Naive thymus-derived CD8-positive, alpha-beta T cell (primary cell): ENCODE results near the gene PPP1R10. TPM values are rescaled to one million over a fixed set of nuclear protein-coding genes. Genes with fewer than 3 reads are reported as not detected.
"Not testable (repeated sequence)": the region's sequence is repeated elsewhere in the genome, so short reads cannot be mapped to it uniquely, and the experiment has no call there.

Source experiments
- ATAC-seq, 2 donors: fragments of 150-1000 bp; cut with Tn5 transposase in 1 of 2; sonication (Bioruptor Pico), chemical (Tn5 transposase) in 1 of 2; 1 replicate in 1 of 2; 2 replicates in 1 of 2; pipeline ENCODE4 v1.10.0; 2021; ENCODE audit warnings: mild to moderate bottlenecking in 2 of 2, moderate library complexity in 2 of 2
- POLR2A ChIA-PET: fragments of 350-600 bp; sonication (Branson Sonifier 250); formaldehyde crosslinking; loops from one replicate; lab custom pipeline; 2021; ENCODE audit warnings: antibody characterized with exemption; lab: Charles Lee
- DNase-seq, 10 donors: peaks; one replicate each; pipeline versions ENCODE4 v3.0.0 to v3.0.0-alpha.2; 2020 to 2022
- H3K27ac Mint-ChIP-seq, 10 donors: one replicate each; pipeline ENCODE4 v1.8.0; 2020 to 2022; ENCODE audit warnings: mild to moderate bottlenecking in 10 of 10, mixed read lengths in 10 of 10, moderate library complexity in 4 of 10, inconsistent platforms in 1 of 10
- H3K27me3 Mint-ChIP-seq, 5 donors: one replicate each; pipeline ENCODE4 v1.8.0; 2021 to 2022; ENCODE audit warnings: mixed read lengths in 5 of 5
- H3K36me3 Mint-ChIP-seq, 3 donors: one replicate each; pipeline ENCODE4 v1.8.0; 2020 to 2022; ENCODE audit warnings: mixed read lengths in 3 of 3, mild to moderate bottlenecking in 2 of 3, inconsistent platforms in 1 of 3
- H3K4me1 Mint-ChIP-seq, 4 donors: one replicate each; pipeline ENCODE4 v1.8.0; 2021 to 2022; ENCODE audit warnings: mixed read lengths in 4 of 4
- H3K4me3 Mint-ChIP-seq, 10 donors: one replicate each; pipeline ENCODE4 v1.8.0; 2020 to 2022; ENCODE audit warnings: mild to moderate bottlenecking in 10 of 10, mixed read lengths in 10 of 10, moderate library complexity in 6 of 10, inconsistent platforms in 1 of 10
- H3K9me3 Mint-ChIP-seq, 9 donors: one replicate each; pipeline ENCODE4 v1.8.0; 2020 to 2022; ENCODE audit warnings: mixed read lengths in 9 of 9, mild to moderate bottlenecking in 3 of 9, inconsistent platforms in 1 of 9, moderate library complexity in 1 of 9
- polyA plus RNA-seq, 3 donors: library from polyadenylated mRNA; unstranded; fragments of 300-500 nt; fragmentation: Illumina TruSeq; gene quantifications; one replicate each; pipeline ENCODE4 v1.2.3, GENCODE V29; 2021
- total RNA-seq, 8 experiments: library from RNA in 2 of 8; stranded (reverse) in 2 of 8; gene quantifications; one replicate each; pipeline ENCODE4 v1.2.3 and lab custom pipeline; 2021 to 2026

The PPP1R10 gene
- total and polyA plus RNA-seq, 5 experiments from 2014 or later, result 16.9 to 193 (median 20.2) TPM

DNA sequence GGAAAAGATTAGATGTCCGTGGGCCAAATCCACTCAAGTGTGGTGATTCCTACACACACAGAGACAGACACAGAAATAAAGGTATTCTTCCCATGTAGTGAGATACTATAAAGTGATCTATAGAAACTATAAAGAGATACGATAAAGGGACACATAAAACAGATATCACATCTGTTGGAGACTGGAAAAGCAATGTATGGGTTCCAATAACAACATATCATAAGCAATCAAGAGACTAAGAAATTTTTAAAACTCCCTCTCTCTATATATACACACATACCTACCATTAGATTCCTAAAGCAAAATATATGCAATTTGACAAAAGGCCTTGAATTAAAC, 5.2 kb downstream of the PPP1R10 start:
- peaks cover 37 to 81% (median 69%) of the 10 kb centered on the region in 4 donors for H3K4me1 Mint-ChIP-seq
- H3K27me3 Mint-ChIP-seq, result no peaks in the 10 kb centered on the region
- H3K27ac Mint-ChIP-seq, result peak overlapping the region; percentile 5 to 100 (median 88)
- no peaks in the 10 kb centered on the region for H3K9me3 Mint-ChIP-seq
- peaks cover 18 to 59% (median 21%) of the 10 kb centered on the region in 3 donors for H3K36me3 Mint-ChIP-seq
- POLR2A ChIA-PET, result interaction anchor here (0.9 to 4.7 kb wide), 7 partner anchors 12 to 109 kb away, joined by 3 to 78 read pairs (median 8); partner anchors contain the start of genes ABCF1, GNL1, PRR3 and TUBB
- ATAC-seq (no peak), DNase-seq (no peak)
- H3K4me3 Mint-ChIP-seq, result peak overlapping the region in 1 of 10 donors; percentile 4

DNA sequence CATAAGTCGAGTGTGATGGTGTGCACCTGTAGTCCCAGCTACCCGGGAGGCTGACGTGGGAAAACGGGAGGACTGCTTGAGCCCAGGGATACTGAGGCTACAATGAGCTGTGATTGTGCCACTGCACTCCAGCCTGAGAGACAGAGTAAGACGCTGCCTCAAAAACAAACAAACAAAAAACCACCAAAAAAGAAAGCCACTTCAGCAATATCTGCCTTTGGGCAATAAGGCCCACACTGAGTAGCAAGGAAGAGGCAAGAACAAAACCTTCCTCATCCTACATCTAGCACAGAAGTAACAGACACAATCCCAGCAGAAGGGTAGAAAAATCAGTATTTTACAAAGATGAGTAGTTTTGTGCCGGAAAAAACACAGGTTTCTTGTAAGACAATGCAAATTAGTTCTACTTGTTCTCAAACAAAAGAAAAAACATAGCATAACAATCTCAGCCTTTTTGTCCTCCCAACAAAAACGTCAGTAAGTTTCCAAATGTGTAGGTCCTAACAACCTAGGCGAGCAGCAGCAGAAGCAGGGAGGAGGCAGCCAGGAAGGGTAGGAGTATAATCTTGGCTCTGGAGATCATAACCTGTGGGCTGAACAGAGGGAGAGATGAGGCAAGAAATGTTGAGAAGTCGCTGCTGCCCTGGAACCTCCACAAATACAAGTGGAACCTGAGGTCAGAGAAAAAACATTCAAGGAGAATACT, 5.7 kb downstream of the PPP1R10 start:
- no peak overlapping the region for H3K4me3 Mint-ChIP-seq
- H3K4me1 Mint-ChIP-seq, result peaks cover 40 to 81% (median 73%) of the 10 kb centered on the region in 4 donors
- POLR2A ChIA-PET, result interaction anchor here (0.9 to 4.7 kb wide), 9 partner anchors 10 to 125 kb away, joined by 3 to 70 read pairs (median 5); partner anchors contain the start of genes ABCF1 and PRR3
- H3K9me3 Mint-ChIP-seq, result no peaks in the 10 kb centered on the region
- no peak for DNase-seq
- H3K27ac Mint-ChIP-seq, result peak overlapping the region; percentile 5 to 100 (median 88)
- H3K36me3 Mint-ChIP-seq, result peaks cover 15 to 59% (median 18%) of the 10 kb centered on the region in 3 donors
- no peaks in the 10 kb centered on the region for H3K27me3 Mint-ChIP-seq
- ATAC-seq, result no peak

DNA sequence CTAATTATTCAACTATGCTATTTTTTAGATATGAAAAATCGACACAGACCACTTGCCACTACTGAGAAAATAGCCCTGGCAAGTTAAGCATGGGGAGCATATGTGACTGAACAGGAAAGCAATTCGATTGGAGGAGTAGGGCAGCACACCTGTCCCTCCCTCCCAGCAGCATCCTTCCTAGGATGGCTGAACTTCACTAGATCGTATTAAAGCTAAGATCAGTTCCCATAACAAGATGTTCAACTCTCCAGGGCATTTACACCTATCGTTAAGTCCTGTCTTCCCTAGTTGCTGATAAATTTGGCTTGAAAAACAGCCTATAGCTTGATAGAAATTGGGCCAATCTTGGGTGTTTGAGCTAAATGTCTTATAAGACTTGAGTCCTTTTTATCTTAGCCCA, 7.0 kb downstream of the PPP1R10 start:
- H3K27ac Mint-ChIP-seq, result peak overlapping the region; percentile 73 to 100 (median 90)
- H3K9me3 Mint-ChIP-seq, result no peaks in the 10 kb centered on the region
- ATAC-seq (no peak), DNase-seq (no peak)
- no peaks in the 10 kb centered on the region for H3K27me3 Mint-ChIP-seq
- H3K4me1 Mint-ChIP-seq, result peaks cover 40 to 83% (median 77%) of the 10 kb centered on the region in 4 donors
- no peak overlapping the region for H3K4me3 Mint-ChIP-seq
- POLR2A ChIA-PET, result interaction anchor here (0.8 to 1.8 kb wide), 9 partner anchors 9 to 124 kb away, joined by 3 to 8 read pairs (median 4); partner anchors contain the start of gene PRR3
- H3K36me3 Mint-ChIP-seq, result peaks cover 5 to 59% (median 13%) of the 10 kb centered on the region in 3 donors

DNA sequence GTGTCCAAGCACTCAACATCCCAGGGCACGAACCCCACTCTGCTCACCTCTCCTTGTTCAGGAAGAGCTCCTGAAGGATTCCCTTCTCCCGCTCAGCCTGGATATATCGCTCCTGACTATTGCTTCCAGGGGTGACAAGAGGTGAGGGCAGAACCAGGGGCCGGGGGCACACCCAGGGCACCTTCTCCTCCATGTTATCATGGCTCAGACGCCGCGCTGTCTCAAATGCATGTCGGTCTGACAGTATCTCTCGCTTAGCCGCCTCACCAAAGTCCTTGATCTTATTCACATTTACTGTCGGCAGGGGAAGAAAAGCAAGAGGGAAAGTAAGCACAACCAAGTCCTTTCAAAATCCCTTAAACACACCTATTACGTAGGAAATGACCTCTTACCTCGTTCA, 13.1 kb downstream of the PPP1R10 start:
- POLR2A ChIA-PET, result interaction anchor here (0.6 to 4.6 kb wide), 3 partner anchors 10 to 91 kb away, joined by 3 to 40 read pairs (median 6); no protein-coding TSS in a partner anchor

DNA sequence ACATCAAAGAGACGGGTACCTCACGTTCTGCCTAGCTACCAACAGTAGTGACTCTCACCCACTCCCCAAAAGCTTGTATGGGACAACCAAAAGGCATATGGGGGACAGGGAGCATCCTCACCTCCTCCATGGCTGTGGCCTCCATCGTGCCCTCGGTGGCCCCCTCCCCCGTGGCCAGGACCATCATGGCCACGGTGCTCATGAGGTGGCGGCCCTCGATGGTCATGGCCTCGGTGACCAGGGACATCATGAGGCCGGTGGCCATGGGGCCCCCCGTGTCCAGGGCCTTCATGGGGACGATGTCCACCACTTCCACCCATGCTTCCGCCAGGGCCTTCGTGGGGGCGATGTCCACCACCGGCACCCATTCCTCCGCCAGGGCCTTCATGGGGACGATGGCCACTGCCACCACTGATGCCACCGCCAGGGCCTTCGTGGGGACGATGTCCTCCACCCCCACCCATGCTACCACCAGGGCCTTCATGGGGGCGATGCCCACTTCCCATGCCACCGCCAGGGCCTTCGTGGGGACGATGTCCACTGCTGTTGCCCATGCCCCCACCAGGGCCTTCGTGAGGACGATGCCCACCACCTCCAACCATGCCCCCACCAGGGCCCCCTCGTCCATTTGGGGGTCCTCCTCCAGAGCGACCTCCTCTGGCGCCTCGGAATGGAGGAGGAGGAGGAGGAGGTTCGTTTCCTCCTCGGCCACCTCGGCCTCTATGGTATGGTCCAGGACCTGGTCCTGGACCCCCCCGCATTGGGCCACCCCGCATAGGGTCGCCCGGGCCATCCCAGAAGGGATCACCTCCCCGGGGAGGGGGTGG, 15.0 kb downstream of the PPP1R10 start:
- Mint-ChIP-seq H3K4me3 (no peak overlapping the region), H3K36me3 (peaks cover 8 to 72% (median 27%) of the 10 kb centered on the region in 3 donors), H3K4me1 (peaks cover 25 to 50% (median 42%) of the 10 kb centered on the region in 4 donors), H3K9me3 (no peaks in the 10 kb centered on the region), H3K27ac (peak overlapping the region; percentile 57 to 91 (median 83)), H3K27me3 (no peaks in the 10 kb centered on the region)
- no peak for ATAC-seq
- POLR2A ChIA-PET, result interaction anchor here (1.7 to 7.2 kb wide), 6 partner anchors 8 to 121 kb away, joined by 4 to 70 read pairs (median 11); no protein-coding TSS in a partner anchor
- no peak for DNase-seq

More for the DNA sequence above, 13.1 kb downstream of the PPP1R10 start:
- no peak for DNase-seq
- ATAC-seq, result no peak
- no peaks in the 10 kb centered on the region for H3K9me3 Mint-ChIP-seq
- peaks cover 27 to 49% (median 47%) of the 10 kb centered on the region in 4 donors for H3K4me1 Mint-ChIP-seq
- H3K36me3 Mint-ChIP-seq, result peaks cover 8 to 86% (median 29%) of the 10 kb centered on the region in 3 donors
- H3K27me3 Mint-ChIP-seq, result no peaks in the 10 kb centered on the region
- peak overlapping the region in 4 of 10 donors; percentile 32 to 73 (median 62) for H3K27ac Mint-ChIP-seq
- H3K4me3 Mint-ChIP-seq, result no peak overlapping the region

DNA sequence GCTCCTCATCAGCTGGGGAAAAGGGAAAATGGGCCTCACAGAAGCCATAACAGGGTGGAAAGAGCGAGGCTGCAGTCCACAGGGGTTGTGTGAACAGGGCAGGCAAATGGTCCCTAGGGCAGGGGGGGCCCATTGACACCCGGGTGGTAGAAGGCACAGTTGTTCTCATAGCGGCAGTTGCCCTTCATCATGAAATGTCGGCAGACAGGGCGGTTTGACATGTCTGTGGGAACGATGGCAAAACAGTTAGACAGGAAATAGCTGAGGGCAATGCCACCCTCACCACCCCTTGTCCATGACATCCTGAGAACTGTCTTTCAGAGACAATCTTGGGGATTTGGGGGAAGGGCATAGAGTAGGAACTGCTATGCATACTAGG, 15.6 kb downstream of the PPP1R10 start:
- POLR2A ChIA-PET, result interaction anchor here (1.0 to 7.2 kb wide), 9 partner anchors 9 to 121 kb away, joined by 3 to 70 read pairs (median 6); partner anchors contain the start of genes ABCF1 and MDC1
- H3K4me3 Mint-ChIP-seq, result peak overlapping the region in 1 of 10 donors; percentile 40
- peaks cover 8 to 66% (median 24%) of the 10 kb centered on the region in 3 donors for H3K36me3 Mint-ChIP-seq
- H3K9me3 Mint-ChIP-seq, result no peaks in the 10 kb centered on the region
- peak in 1 of 10 donors; percentile 12 for DNase-seq
- no peaks in the 10 kb centered on the region for H3K27me3 Mint-ChIP-seq
- ATAC-seq, result peak; percentile 7 to 31
- H3K4me1 Mint-ChIP-seq, result peaks cover 23 to 47% (median 39%) of the 10 kb centered on the region in 4 donors
- H3K27ac Mint-ChIP-seq, result peak overlapping the region; percentile 57 to 91 (median 83)

DNA sequence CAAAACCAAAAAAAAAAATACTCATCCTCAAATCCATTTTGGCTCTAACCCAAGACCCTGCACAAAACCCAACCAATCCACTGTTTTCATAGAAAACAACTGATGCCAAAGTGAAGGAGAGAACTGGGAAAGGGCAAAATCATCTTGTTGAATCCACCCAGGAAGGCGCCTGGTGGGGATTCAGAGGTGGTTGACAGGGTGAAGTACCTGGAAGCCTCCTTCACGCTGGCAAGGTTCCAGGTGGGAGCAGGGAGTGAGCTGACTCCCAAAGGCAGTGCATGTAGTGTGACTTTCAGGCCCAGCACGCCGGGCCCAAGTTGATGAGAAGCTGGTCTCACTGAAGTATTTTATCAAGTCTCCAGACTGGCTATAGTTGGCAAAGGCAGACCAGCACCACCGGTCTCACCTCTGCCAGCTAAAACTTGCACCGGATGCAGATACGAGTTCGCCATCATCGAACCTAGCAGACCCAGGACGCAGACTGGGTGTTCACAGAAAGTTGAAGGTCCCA, 16.5 kb downstream of the PPP1R10 start:
- H3K9me3 Mint-ChIP-seq, result no peaks in the 10 kb centered on the region
- H3K4me3 Mint-ChIP-seq, result no peak overlapping the region
- POLR2A ChIA-PET, result interaction anchor here (0.8 to 7.2 kb wide), 13 partner anchors 9 to 470 kb away, joined by 3 to 70 read pairs (median 4); partner anchors contain the start of genes ABCF1, MDC1, MRPS18B and PPP1R10
- peak overlapping the region; percentile 52 to 91 (median 76) for H3K27ac Mint-ChIP-seq
- no peaks in the 10 kb centered on the region for H3K27me3 Mint-ChIP-seq
- H3K36me3 Mint-ChIP-seq, result peaks cover 5 to 58% (median 21%) of the 10 kb centered on the region in 3 donors
- no peak for DNase-seq
- no peak for ATAC-seq
- H3K4me1 Mint-ChIP-seq, result peaks cover 20 to 40% (median 33%) of the 10 kb centered on the region in 4 donors

DNA sequence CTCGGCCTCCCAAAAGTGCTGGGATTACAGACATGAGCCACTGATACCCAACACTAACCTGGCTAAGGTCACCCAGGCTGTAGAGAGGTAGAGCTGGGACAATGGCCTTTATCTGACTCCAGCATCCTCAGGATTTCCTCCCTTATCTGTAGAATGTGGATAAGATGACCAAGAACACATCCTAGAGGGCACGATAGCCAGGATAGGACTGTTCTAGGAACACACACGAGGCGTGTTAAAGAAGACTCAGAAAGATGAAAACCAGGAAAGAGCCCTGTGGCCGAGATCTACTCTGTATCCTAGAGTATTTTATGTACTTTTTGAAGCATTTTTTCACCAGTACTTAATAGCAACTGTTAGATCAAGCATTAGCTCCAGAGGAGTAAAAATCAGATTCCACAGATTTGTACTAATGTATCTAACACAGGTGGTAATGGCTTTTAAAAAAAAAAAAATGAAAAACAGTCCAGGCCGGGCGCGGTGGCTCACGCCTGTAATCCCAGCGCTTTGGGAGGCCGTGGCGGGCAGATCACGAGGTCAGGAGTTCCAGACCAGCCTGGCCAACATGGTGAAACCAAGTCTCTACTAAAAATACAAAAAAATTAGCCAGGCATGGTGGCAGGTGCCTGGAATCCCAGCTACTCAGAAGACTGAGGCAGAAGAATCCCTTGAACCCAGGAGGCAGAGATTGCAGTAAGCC, 17.3 kb downstream of the PPP1R10 start:
- H3K4me1 Mint-ChIP-seq, result peaks cover 21 to 37% (median 34%) of the 10 kb centered on the region in 4 donors
- H3K27me3 Mint-ChIP-seq, result no peaks in the 10 kb centered on the region
- DNase-seq (no peak), ATAC-seq (no peak)
- H3K9me3 Mint-ChIP-seq, result no peaks in the 10 kb centered on the region
- H3K4me3 Mint-ChIP-seq, result no peak overlapping the region
- POLR2A ChIA-PET, result interaction anchor here (0.6 to 7.2 kb wide), 10 partner anchors 9 to 758 kb away, joined by 3 to 70 read pairs (median 6); partner anchors contain the start of gene ABCF1
- H3K27ac Mint-ChIP-seq, result peak overlapping the region in 5 of 10 donors; percentile 32 to 81 (median 57)
- peaks cover 5 to 58% (median 16%) of the 10 kb centered on the region in 3 donors for H3K36me3 Mint-ChIP-seq

DNA sequence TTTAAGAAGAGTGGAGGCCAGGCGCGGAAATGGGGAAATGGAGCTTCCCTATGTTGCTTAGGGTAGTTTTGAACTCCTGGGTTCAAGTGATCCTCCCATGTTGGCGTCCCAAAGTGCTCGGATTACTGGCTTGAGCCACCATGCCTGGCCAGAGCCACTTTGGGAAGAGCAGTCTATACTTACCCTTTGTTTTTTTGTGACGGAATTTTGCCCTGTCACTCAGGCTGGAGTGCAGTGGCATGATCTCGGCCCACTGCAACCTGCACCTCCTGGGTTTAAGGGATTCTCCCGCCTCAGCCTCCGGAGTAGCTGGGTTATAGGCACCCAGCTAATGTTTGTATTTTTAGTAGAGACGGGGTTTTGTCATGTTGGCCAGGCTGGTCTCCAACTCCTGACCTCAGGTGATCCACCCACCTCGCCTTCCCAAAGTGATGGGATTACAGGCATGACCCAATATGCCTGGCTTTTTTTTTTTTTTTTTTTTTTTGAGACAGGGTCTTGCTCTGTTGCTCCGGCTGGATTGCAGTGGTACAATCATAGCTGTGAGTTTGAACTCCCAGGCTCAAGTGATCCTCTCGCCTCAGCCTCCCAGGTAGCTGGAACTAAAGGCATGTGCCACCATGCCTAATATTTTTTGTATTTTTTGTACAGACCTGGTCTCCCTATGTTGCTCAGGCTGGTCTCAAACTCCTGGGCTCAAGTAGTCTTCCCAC, 18.0 kb downstream of the PPP1R10 start:
- Mint-ChIP-seq H3K27ac (peak overlapping the region in 4 of 10 donors; percentile 32 to 81 (median 61)), H3K9me3 (no peaks in the 10 kb centered on the region), H3K4me1 (peaks cover 19 to 38% (median 34%) of the 10 kb centered on the region in 4 donors), H3K36me3 (peaks cover 2 to 56% (median 10%) of the 10 kb centered on the region in 3 donors), H3K4me3 (no peak overlapping the region), H3K27me3 (no peaks in the 10 kb centered on the region)
- POLR2A ChIA-PET, result interaction anchor here (0.6 to 7.2 kb wide), 12 partner anchors 7 to 758 kb away, joined by 3 to 70 read pairs (median 5); no protein-coding TSS in a partner anchor
- ATAC-seq (no peak), DNase-seq (no peak)

DNA sequence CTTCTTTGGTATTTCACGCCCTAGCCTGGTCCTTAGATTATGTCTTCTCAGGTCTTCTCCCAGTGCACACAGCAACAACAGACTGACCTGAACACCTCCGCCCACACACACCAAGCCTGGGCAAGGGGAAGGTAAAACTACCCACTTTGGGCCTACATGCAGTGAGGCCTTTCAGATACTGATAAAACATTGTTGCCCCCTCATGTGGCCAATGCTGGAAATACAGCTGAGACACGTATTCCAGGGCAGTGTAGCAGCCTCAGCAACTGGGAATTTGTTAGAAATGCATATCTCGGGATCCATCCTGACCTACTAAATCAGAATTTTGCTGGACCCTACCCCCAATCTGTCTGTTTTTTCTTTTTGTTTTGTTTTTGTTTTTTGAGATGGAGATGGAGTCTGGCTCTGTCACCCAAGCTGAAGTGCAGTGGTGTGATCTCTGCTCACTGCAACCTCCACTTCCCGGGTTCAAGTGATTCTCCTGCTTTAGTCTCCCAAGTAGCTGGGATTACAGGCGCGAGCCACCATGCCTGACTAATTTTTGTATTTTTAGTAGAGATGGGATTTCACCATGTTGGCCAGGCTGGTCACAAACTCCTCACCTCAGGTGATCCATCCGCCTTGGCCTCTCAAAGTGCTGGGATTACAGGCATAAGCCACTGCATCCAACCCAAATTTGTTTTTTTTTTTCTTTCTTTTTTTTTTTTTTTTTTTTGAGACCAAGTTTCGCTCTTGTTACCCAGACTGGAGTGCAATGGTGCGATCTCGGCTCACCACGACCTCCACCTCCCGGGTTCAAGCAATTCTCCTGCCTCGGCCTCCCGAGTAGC, 19.5 kb downstream of the PPP1R10 start:
- H3K27me3 Mint-ChIP-seq, H3K4me3 Mint-ChIP-seq, H3K9me3 Mint-ChIP-seq: not testable (repeated sequence)
- POLR2A ChIA-PET, result interaction anchor here (0.5 to 7.2 kb wide), 21 partner anchors 9 to 150 kb away, joined by 3 to 70 read pairs (median 5); partner anchors contain the start of genes ABCF1, GNL1, MRPS18B and PRR3
- Mint-ChIP-seq H3K4me1 (peaks cover 15 to 30% (median 24%) of the 10 kb centered on the region in 4 donors), H3K36me3 (peaks cover 0 to 51% (median 0%) of the 10 kb centered on the region in 3 donors), H3K27ac (peak overlapping the region; percentile 26 to 88 (median 77))
- DNase-seq (peak; percentile 63 to 90 (median 76)), ATAC-seq (peak; percentile 86 to 91)
